Bronchial epithelial cell (primary cell): ENCODE measurements around the gene AVPR1B. TPM values are rescaled to one million over a fixed set of nuclear protein-coding genes. Genes with fewer than 3 reads are reported as not detected.

Source experiments
- DNase-seq: peaks from one replicate; pipeline ENCODE4 v3.0.0-alpha.2; 2010; ENCODE audit warnings: low read depth
- FAIRE-seq: peaks from 2 replicates; lab custom pipeline; 2011; peaks lifted over from hg19 to GRCh38; lab: Jason Lieb, UNC
- H3K27me3 ChIP-seq: 2 replicates; pipeline ENCODE4 v1.5.1; 2011; ENCODE audit warnings: low read length; ENCODE audit not compliant: control insufficient read depth, insufficient read depth
- H3K36me3 ChIP-seq: 2 replicates; pipeline ENCODE4 v1.5.1; 2011; ENCODE audit warnings: low read length; ENCODE audit not compliant: control insufficient read depth, insufficient read depth
- H3K4me3 ChIP-seq: 2 replicates; pipeline ENCODE4 v1.5.1; 2011; ENCODE audit warnings: mild to moderate bottlenecking, low read depth, low read length, control low read depth
- CTCF ChIP-seq: IDR thresholded peaks from 2 replicates; pipeline ENCODE4 v1.5.1; 2011; ENCODE audit warnings: mild to moderate bottlenecking, moderate library complexity, low read length, control low read depth, inconsistent platforms; ENCODE audit not compliant: insufficient read depth, severe bottlenecking
- total RNA-seq: library from RNA; depleted of rRNA; stranded (reverse); fragments of >200 nt; gene quantifications from 2 replicates; pipeline ENCODE4 v1.2.1, GENCODE V29; 2014

AVPR1B gene
- total RNA-seq, 1 donor from 2014 or later: not detected

GRCh38 chr1:206100226-206100815 lies 16.9 kb downstream of the AVPR1B start:
- no peak for FAIRE-seq
- TF ChIP-seq CTCF: no peak
- DNase-seq: no peak
- Histone ChIP-seq H3K27me3 (peaks cover 9% of the 10 kb centered on the region), H3K4me3 (no peak overlapping the region), H3K36me3 (no peaks in the 10 kb centered on the region)

DNA sequence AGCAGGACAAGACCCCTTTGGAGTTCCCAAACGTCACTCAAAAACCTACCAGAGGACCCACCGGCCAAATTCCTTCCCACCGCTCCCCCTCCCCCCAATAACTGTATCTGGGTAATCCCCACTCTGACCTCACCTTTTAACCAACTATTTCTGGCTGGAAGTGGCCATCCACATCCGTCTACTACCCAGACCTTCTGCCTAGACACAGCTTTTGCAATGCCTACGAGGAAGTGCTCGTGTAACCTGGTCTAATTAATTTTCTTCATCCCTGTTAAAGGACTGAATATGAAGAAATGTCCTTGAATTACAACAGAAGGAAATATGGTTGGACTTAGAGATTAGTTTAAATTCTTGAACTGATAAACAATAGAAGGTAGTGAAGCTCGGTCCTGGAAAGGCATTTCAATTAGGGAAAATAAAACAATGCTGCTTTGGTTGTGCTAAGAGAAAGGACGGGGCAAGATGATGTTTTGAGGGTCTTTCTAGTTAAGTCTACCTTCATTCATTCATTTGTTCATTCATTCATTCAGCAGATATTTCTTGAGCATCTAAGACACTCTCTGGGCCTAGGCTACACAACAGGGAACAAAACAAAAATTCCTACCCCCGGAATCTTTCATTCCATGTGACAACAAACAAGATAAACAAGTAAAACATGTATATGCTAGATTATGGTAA lies 18.8 kb downstream of the AVPR1B start:
- Histone ChIP-seq H3K27me3 (peaks cover 9% of the 10 kb centered on the region), H3K36me3 (no peaks in the 10 kb centered on the region), H3K4me3 (no peak overlapping the region)
- FAIRE-seq (no peak), DNase-seq (no peak)
- no peak for TF ChIP-seq CTCF

DNA sequence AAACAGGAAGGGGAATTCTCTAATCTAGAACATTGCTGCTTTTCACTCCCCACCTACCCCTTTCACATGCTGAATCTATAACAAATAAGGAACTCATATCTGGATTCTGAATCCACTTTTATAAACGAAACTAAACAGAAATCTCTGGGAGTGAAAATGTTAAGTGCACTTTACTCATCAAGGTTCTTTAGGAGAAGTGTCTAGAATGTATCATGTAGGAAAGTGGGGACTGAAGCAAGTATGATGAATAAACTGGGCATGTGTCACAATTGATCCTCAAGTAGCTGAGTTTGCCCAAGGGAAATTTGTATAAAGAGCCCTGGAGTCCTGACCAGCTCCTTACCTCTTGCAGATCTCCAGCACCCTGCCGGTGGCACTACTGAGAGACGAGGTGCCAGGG lies 19.8 kb downstream of the AVPR1B start:
- FAIRE-seq (no peak), DNase-seq (no peak)
- H3K36me3 ChIP-seq: no peaks in the 10 kb centered on the region
- no peak overlapping the region for H3K4me3 ChIP-seq
- no peak for TF ChIP-seq CTCF
- peaks cover 9% of the 10 kb centered on the region for H3K27me3 ChIP-seq

DNA sequence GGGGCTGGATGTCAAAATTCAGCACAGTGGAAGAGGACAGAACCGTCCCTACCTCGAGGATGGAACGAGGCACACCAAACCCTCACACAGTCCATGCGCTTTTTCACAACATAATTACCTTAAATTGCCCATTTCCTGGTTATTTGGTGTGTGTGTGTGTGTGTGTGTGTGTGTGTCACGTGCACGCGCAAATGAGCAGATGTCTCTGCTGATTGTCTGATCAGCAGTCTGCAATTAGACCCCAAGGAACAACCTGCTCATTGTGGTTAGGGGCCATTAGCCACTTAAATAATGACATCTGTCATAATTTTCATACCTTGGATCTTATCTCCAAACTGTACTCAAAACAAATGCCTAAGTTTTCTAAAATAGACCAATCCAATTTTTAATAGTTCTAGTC lies 23.2 kb downstream of the AVPR1B start:
- peaks cover 4% of the 10 kb centered on the region for H3K27me3 ChIP-seq
- DNase-seq: no peak
- no peak overlapping the region for H3K4me3 ChIP-seq
- no peak for FAIRE-seq
- TF ChIP-seq CTCF: no peak
- H3K36me3 ChIP-seq: no peaks in the 10 kb centered on the region

DNA sequence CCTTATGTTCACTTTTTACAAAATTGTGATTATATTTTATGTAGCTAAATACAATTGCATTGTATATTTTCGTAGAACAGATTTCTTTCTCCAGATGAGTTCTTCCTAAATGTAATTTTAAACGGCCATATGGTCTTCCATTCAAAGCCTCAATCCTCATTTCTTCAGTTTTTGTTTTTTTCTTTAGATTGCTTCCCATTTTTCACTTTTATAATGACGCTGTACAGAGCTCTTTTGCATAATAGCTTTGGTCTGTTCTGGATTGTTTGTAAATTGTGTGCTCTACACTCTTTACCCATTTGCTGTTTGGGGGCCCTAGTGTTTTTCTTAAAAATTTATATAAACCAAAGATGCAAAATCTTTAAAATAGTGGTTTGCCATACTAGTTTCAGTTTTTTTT lies 27.8 kb downstream of the AVPR1B start:
- TF ChIP-seq CTCF: no peak
- DNase-seq (no peak), FAIRE-seq (no peak)
- Histone ChIP-seq H3K27me3 (no peaks in the 10 kb centered on the region), H3K36me3 (no peaks in the 10 kb centered on the region), H3K4me3 (no peak overlapping the region)
